Measurements from ENCODE around the gene FUT9.

DNA sequence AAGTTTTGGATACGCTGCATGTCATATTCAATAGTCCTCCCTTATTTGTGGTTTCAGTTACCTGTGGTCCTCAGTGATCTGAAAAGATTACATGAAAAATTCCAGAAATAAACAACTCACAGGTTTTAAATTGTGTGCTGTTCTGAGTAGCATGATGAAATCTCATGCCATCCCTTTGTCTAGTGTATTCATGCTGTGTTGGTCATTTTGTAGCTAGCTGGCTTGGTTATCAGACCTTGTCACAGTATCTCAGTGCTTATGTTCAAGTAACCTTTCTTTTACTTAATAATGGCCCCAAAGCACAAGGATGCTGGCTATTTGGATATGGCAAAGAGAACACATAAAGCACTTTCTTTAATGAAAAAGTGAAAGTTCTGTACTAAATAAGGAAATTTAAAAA, 78.3 kb downstream of the FUT9 start:
- TF ChIP-seq CTCF (conservative IDR thresholded peaks at IDR 0.05 in 1 of 2, IDR thresholded peaks at IDR 0.05 in 1 of 2; ENCODE audit: low read depth in 1 of 2, low read length in 2 of 2): no peak
- no peak for TF ChIP-seq EZH2 (IDR thresholded peaks at IDR 0.05; ENCODE audit: low read length, missing control alignments)
